Measurements from ENCODE around the gene KCNQ2.

The KCNQ2 gene

DNA sequence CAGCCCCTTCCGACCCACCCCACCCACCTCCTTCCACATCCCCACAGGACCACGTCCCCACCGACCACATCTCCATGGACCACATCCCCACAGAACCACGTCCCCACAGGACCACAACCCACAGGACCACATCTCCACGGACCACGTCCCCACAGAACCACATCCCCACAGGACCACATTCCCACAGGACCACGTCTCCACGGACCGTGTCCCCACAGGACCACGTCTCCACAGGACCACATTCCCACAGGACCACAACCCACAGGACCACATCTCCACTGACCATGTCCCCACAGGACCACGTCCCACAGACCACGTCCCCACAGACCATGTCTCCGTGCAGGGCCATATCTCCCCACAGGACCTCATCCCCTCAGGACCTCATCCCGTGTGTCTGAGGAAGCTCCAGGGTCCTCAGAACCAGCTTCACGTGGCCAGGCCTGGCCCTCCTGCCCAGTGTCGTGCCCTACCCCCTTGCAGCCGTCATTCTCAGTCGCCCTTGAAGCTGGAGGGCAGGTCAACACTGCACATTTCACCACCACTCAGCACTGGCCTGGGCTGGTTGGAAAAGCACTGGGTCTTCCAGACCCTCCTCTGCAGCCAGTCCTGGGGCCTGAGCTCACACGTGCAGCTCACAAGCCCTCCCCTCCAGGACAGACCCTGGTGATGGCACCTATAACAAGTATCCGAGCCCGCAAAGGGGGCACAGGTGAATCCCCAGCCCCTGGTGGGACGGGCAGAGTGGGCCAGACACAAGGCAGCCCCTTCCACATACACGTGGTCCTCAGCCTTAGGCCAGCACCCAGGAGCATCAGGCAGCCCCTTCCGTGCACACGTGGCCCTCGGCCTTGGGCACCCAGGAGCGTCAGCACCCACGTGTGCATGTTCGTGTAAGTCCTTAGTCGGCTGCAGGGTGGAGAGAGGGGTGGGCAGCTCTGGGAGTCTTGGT, 115.2 kb downstream of the KCNQ2 start:
- no peak for DNase-seq (ENCODE audit: low spot score)

DNA sequence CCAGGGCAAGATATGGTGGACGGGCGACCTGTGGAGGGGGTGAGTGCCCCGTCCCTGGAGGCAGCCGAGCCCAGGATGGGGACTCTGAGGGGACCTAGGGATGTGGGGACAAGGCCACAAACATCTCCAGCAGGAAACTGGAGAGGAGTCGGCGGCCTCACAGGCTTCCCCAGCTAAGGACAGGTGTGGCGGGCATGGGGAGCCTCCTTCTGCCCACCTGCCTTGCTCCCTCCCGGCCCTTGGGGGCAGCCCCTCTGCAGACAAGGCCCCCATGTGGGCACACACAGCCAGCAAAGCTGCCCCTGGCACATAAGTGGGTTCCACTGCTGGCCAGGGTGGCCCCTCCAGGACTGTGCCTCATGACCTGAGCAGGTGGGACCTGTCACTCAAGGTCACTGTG, 115.9 kb downstream of the KCNQ2 start:
- DNase-seq (ENCODE audit: low spot score) = no peak

DNA sequence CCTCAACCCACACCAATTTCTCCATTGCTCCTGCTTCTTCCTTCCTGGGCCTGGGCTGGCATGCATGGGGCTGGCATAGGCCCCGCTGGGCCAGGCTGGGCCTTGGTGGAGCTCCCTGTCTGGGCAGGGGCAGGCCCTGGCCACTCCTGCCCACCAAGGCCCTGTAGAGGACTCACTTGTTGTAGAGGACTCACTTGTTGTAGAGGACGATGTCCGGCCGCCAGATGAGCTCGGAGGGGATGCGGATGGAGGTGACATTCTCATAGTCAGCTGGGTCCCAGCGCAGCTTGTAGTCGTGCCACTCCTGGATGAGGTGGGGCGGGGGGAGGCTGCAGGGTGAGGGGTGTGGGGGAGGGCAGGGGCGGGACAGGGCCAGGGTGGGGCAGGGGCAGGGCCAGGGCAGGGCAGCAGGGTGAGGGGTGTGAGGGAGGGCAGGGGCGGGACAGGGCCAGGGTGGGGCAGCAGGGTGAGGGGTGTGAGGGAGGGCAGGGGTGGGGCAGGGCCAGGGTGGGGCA, 116.6 kb downstream of the KCNQ2 start:
- no peak for DNase-seq (ENCODE audit: low spot score)

DNA sequence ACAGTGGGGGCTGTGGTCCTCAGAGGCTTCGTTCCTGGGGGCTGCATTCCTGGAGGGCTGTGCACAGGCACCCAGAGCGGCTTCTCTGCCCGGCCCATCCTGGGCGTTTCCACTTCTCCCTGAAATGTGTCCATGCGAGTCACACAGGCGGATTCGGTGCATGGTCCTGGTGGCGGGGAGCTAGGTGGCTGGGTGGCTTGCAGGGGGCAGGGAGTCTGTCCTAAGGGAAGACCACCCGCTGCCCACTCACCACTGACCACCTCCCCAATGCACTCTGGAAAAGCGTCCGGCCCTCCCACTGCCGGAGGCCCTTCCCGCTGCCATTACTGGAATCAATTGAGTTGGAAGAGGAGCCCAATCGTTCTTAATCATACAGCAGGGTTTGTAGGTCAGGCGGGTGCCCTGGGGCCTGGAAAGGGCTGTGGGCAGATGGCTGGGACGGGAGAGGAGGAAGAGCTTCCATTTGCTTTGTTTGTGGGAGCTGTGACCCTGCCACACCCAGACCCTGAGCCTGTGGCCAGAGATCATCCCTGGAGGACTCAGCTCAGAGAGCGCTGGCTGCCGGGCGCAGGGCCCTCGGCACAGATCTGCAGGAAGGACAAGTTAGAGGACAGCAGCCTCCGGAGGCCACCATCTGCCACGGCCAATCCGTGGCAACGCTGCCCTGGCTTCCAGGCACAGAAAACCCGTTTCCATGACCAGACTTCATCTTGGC, 117.7 kb downstream of the KCNQ2 start:
- no peak for DNase-seq (ENCODE audit: low spot score)

DNA sequence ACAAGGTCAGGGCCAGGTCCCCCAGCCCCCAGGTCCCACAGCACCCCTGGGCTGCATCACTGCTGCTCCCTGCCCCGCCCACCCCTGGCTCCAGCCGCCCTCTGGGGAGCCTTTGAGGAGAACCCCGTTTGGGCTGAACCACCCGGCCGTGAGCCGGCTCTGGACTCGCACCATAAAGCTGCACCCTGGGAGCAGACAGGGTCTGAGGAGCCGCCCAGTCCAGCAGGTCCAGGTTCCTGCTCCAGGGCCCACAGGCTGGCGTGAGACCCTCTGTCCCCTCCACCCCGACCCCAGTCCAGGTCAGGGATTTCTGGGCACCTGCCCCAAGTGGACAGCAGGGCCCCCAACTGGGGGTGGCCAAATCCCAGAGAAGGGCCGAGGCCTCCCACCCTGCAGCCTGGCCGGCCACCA, 119.6 kb downstream of the KCNQ2 start:
- DNase-seq (ENCODE audit: low spot score) = no peak

DNA sequence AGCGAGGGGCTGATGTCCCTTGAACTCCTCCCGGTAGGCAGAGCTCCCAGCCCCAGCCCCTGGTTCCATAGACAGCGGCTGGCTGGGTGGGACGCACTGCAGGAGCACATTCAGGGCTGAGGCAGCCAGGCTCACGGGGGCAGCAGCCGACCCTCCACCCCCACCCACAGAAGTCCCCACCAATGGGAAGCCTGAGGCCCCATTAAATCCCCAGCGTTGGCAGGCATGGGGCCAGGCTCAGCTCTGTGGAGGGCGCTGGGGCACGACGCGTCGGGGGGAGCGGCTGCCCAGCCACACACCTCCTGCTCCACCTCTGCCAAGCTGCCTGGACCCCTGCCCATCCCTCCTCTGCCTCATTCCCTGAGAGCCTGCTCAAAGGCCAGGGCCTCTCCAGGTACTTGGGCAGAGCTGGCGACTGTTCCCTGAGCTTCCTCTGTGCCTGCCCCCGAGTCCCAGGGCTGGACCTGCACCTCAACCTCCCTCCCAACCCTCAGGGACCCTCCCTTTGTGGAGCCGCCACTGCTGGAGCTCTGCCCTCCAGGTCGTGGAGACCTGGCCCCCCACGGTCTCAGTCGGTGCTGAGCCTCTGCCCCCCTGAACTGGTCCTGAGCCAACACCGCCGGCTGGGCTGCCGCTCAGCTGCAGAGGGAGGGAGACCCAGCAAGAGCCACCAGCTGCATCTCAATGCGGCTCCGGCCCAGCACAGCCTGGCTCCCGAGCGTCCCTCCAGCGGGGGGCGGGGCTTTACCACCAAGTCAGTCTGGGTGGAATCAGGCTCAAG, 120.5 kb downstream of the KCNQ2 start:
- DNase-seq (ENCODE audit: low spot score) = no peak

DNA sequence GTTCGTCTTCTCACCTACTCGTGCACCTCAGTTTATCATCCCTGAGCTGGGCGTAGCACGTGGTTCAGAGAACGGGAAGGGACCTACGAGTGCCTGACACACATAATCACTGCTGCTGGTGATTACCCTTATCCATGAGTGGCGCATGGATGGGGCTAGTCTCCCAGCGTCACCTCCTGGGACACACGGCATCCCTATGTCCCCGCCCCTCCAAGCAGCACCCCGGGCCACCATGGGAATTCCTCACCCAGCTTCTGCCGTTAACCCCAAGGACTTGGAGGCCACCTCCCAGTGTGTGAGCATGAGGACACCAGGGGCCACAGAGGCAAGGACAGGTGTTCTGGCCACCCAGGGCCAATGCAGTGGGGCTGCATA, 121.1 kb downstream of the KCNQ2 start:
- no peak for DNase-seq (ENCODE audit: low spot score)

DNA sequence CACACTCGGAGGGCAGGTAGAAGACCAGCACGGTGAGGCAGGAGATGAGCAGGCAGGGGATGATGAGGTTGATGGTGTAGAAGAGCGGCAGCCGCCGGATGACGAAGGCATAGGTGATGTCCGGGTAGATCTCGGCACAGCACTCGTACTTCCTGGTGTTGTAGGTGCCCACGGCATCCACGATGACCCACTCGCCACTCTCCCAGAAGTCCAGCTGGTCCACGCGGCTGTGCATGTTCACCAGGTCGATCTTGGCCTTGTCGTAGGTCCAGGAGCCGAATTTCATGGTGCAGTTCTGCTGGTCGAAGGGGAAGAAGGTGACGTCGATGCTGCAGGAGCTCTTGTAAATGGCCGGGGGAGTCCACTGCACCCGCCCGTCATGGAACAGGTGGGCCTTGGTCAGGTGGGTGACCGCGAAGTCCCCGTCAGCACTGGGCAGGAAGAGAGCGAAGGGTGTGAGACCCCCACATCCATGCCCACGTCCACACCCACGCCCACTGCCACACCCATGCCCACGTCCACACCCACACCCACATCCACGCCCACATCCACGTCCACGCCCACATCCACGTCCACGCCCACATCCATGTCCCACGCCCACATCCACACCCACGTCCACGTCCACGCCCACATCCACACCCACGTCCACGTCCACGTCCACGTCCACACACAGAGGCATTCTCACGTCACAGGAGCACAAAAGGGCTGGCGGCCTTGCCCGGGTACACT, 121.7 kb downstream of the KCNQ2 start:
- no peak for DNase-seq (ENCODE audit: low spot score)
